Chondrocyte (in vitro differentiated cells): Measurements from ENCODE around the gene TBRG4. TPM values are rescaled to one million over a fixed set of nuclear protein-coding genes. Genes with fewer than 3 reads are reported as not detected.

Experiments
- DNase-seq: peaks from one replicate; pipeline ENCODE4 v3.0.0; 2021; ENCODE audit warnings: mixed read lengths, low spot score
- H3K27ac Mint-ChIP-seq: one replicate; pipeline ENCODE4 v1.8.0; 2021; ENCODE audit warnings: mild to moderate bottlenecking, moderate library complexity, mixed read lengths; ENCODE audit not compliant: unreplicated experiment
- H3K27me3 Mint-ChIP-seq: 2 replicates; pipeline ENCODE4 v1.8.0; 2021; ENCODE audit warnings: low read depth, mixed read lengths
- H3K36me3 Mint-ChIP-seq: 2 replicates; pipeline ENCODE4 v1.8.0; 2021; ENCODE audit warnings: low read depth, mixed read lengths
- H3K4me1 Mint-ChIP-seq: 2 replicates; pipeline ENCODE4 v1.8.0; 2021; ENCODE audit warnings: low read depth, mild to moderate bottlenecking, mixed read lengths
- H3K4me3 Mint-ChIP-seq: one replicate; pipeline ENCODE4 v1.8.0; 2021; ENCODE audit warnings: mild to moderate bottlenecking, moderate library complexity, mixed read lengths; ENCODE audit not compliant: unreplicated experiment
- H3K9me3 Mint-ChIP-seq: 2 replicates; pipeline ENCODE4 v1.8.0; 2021; ENCODE audit warnings: low read depth, mixed read lengths
- CTCF ChIP-seq: fragments of 200-600 bp; sonication (generic); IDR thresholded peaks from 2 replicates; pipeline ENCODE4 v1.5.0; 2021; ENCODE audit warnings: antibody characterized with exemption, mild to moderate bottlenecking, moderate library complexity
- total RNA-seq: library from RNA; stranded (reverse); gene quantifications from 3 replicates; pipeline ENCODE4 v1.2.1, GENCODE V29; 2021

TBRG4 gene
- total RNA-seq, 1 donor from 2014 or later: 39.5 TPM

- DNase-seq: peak; percentile 82
- Mint-ChIP-seq H3K27me3 (no peaks in the 10 kb centered on the region), H3K36me3 (no peaks in the 10 kb centered on the region), H3K9me3 (no peaks in the 10 kb centered on the region), H3K27ac (no peak overlapping the region), H3K4me3 (peak overlapping the region; percentile 72), H3K4me1 (peaks cover 5% of the 10 kb centered on the region)
- TF ChIP-seq CTCF: no peak
Observed at GRCh38 chr7:45087301-45088145, 24.0 kb downstream of the TBRG4 start.

- no peak overlapping the region for H3K27ac Mint-ChIP-seq
- DNase-seq: peak; percentile 71
- TF ChIP-seq CTCF: no peak
- no peaks in the 10 kb centered on the region for H3K27me3 Mint-ChIP-seq
- peaks cover 5% of the 10 kb centered on the region for H3K4me1 Mint-ChIP-seq
- no peaks in the 10 kb centered on the region for H3K36me3 Mint-ChIP-seq
- H3K9me3 Mint-ChIP-seq: no peaks in the 10 kb centered on the region
- H3K4me3 Mint-ChIP-seq: no peak overlapping the region
Observed at GRCh38 chr7:45086331-45087065, 25.0 kb downstream of the TBRG4 start.

GRCh38 chr7:45085619-45086200 is 25.8 kb downstream of the TBRG4 start:
- no peaks in the 10 kb centered on the region for H3K27me3 Mint-ChIP-seq
- DNase-seq: peak; percentile 89
- H3K36me3 Mint-ChIP-seq: no peaks in the 10 kb centered on the region
- H3K27ac Mint-ChIP-seq: no peak overlapping the region
- H3K9me3 Mint-ChIP-seq: no peaks in the 10 kb centered on the region
- H3K4me3 Mint-ChIP-seq: no peak overlapping the region
- TF ChIP-seq CTCF: no peak
- peaks cover 5% of the 10 kb centered on the region for H3K4me1 Mint-ChIP-seq

GRCh38 chr7:45084901-45085618 is 26.4 kb downstream of the TBRG4 start:
- H3K4me3 Mint-ChIP-seq: no peak overlapping the region
- peak; percentile 89 for DNase-seq
- no peaks in the 10 kb centered on the region for H3K9me3 Mint-ChIP-seq
- no peaks in the 10 kb centered on the region for H3K27me3 Mint-ChIP-seq
- no peak overlapping the region for H3K27ac Mint-ChIP-seq
- peaks cover 5% of the 10 kb centered on the region for H3K4me1 Mint-ChIP-seq
- no peak for TF ChIP-seq CTCF
- no peaks in the 10 kb centered on the region for H3K36me3 Mint-ChIP-seq

- no peaks in the 10 kb centered on the region for H3K27me3 Mint-ChIP-seq
- peaks cover 5% of the 10 kb centered on the region for H3K4me1 Mint-ChIP-seq
- H3K36me3 Mint-ChIP-seq: no peaks in the 10 kb centered on the region
- no peak overlapping the region for H3K27ac Mint-ChIP-seq
- peak; percentile 39 for DNase-seq
- no peak overlapping the region for H3K4me3 Mint-ChIP-seq
- no peak for TF ChIP-seq CTCF
- H3K9me3 Mint-ChIP-seq: no peaks in the 10 kb centered on the region
Observed at GRCh38 chr7:45084336-45084735, 27.2 kb downstream of the TBRG4 start.
